ENCODE results near the gene FAM78B.

Gene FAM78B

GRCh38 chr1:166175032-166175431 is 8.2 kb upstream of the FAM78B start:
- in situ Hi-C loops (cut with HindIII; ENCODE audit: low sequenced_read_pairs): no loop called here
- no peak overlapping the region for H3K4me3 ChIP-seq (ENCODE audit: low read depth, low read length)
- no peak for DNase-seq (ENCODE audit: low read depth, low spot score)
- TF ChIP-seq CTCF (IDR thresholded peaks at IDR 0.05; ENCODE audit: low read depth, low read length): no peak

DNA sequence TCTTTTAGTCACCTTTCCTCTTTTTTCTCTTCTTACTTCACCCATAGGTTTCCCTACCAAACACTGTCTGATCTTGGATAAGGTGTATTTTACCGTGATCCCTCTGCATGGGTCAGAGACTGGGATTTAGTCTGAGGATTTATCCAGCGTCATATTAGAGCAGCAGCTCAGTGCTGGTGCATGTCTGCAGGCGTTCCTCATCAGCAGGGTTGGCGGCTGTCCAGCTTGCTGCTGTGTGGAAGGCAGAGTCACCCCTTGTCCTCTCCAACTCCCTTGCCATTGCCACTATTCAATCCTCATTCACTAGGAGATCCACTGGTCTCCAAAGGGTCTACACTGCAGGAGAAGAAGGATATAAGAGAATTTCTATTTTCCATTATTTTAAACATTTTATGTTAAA is 7.3 kb upstream of the FAM78B start:
- in situ Hi-C loops (cut with HindIII; ENCODE audit: low sequenced_read_pairs): no loop called here
- DNase-seq (ENCODE audit: low read depth, low spot score): no peak
- TF ChIP-seq CTCF (IDR thresholded peaks at IDR 0.05; ENCODE audit: low read depth, low read length): no peak
- H3K4me3 ChIP-seq (ENCODE audit: low read depth, low read length): no peak overlapping the region

DNA sequence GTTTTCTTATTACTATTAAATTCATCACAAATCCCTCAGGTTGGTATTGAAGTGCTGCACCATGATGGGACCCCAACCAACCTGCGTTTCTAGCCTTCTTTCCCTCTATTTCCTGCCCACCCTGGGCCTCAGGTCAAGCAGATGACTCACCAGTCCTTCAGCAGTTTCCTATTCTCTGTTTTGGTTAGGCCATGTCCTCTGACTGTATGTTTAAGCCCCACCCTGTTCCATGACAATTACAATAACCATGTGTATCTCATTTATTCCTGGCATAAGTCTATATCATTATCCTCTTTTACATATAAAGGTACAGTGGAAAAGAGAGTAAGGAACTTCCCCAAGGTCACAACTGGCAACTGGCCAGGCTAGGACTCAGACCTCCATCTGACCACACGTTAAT is 5.3 kb upstream of the FAM78B start:
- TF ChIP-seq CTCF (IDR thresholded peaks at IDR 0.05; ENCODE audit: low read depth, low read length): no peak
- no peak for DNase-seq (ENCODE audit: low read depth, low spot score)
- in situ Hi-C loops (cut with HindIII; ENCODE audit: low sequenced_read_pairs): no loop called here
- H3K4me3 ChIP-seq (ENCODE audit: low read depth, low read length): no peak overlapping the region

DNA sequence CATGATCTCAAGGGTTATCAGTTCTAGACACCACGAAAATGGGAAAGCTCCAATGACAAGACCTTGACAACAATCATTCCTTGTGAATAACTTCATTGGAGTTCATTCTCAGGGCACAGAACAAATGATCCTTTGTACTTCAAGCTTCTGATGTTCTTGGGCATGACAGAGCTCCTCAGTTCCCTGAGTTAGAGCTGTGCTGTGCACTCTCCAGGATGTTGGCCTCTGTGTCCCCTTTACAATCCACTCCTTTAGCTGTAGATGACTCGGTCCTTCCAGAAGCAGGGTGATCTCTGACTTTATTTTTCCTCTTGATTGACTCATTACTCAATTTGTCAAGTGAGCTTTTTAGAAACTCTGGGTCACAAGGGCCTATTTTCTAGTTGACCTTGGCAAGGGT is 3.9 kb upstream of the FAM78B start:
- no peak for TF ChIP-seq CTCF (IDR thresholded peaks at IDR 0.05; ENCODE audit: low read depth, low read length)
- in situ Hi-C loops (cut with HindIII; ENCODE audit: low sequenced_read_pairs): no loop called here
- H3K4me3 ChIP-seq (ENCODE audit: low read depth, low read length): no peak overlapping the region
- no peak for DNase-seq (ENCODE audit: low read depth, low spot score)

DNA sequence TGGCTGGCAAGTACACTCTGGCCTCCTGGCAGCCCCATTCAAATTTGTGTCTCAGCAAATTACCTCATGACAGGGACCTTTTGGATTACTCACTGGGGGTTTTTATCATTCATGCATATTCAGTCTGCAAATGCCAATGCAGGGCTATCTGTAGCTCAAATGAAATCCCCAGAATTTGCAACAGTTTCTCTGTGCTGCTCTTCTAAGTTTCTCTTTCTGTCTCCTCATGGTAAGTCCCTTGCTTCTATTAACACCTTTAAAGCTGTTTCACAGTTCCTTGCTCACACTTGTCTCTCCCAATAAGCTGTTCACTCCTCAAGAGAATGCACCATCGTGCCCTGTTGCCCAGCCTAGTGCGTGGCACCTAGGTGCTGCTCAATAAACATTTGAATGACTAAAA is 3.3 kb upstream of the FAM78B start:
- no peak for DNase-seq (ENCODE audit: low read depth, low spot score)
- in situ Hi-C loops (cut with HindIII; ENCODE audit: low sequenced_read_pairs): no loop called here

DNA sequence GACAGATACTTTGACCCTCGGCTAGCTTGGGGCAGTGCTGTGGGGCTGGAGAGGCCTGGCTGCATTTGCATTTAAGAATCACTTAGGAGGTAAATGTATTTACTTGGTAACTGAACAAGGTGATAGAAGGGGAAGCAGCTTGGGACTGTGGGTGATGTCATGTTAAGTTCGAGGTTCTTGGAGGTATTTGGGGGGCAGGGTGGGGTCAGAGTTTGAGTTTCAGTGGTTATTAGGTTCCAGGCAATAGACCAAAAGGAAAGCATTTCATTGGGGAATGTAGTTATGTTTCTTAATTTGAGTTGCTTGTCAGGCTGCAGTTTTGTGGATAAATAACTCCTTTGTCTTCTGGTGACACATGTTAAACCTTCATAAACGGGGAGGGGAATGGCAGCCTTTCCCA is 2.4 kb upstream of the FAM78B start:
- no peak for TF ChIP-seq CTCF (IDR thresholded peaks at IDR 0.05; ENCODE audit: low read depth, low read length)
- in situ Hi-C loops (cut with HindIII; ENCODE audit: low sequenced_read_pairs): no loop called here
- no peak overlapping the region for H3K4me3 ChIP-seq (ENCODE audit: low read depth, low read length)
- DNase-seq (ENCODE audit: low read depth, low spot score): no peak

More for the DNA sequence above, 3.3 kb upstream of the FAM78B start:
- no peak for TF ChIP-seq CTCF (IDR thresholded peaks at IDR 0.05; ENCODE audit: low read depth, low read length)
- H3K4me3 ChIP-seq (ENCODE audit: low read depth, low read length): no peak overlapping the region

DNA sequence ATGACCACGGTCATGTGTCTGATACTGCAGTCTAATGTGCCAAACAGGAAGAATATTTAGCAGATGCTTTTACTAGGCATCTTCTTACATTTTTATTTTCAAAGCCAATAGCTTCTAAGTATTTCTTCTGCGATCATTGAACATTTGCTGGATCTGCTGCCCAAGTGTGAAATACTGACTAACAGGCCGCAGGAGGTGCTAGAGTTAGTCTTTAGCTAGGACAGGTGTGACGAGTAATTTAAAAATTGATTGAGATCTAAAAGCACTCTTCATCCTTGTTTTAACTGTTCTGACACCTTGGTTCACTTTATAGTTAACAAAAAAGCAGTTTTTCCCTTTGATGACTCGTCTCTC is 748 bp upstream of the FAM78B start:
- in situ Hi-C loops (cut with HindIII; ENCODE audit: low sequenced_read_pairs): no loop called here
- DNase-seq (ENCODE audit: low read depth, low spot score): no peak
- peak overlapping the region; percentile 46 for H3K4me3 ChIP-seq (ENCODE audit: low read depth, low read length)
- TF ChIP-seq CTCF (IDR thresholded peaks at IDR 0.05; ENCODE audit: low read depth, low read length): no peak

All from astrocyte of the spinal cord (primary cell).